Measurements from ENCODE around the gene GRWD1. TPM values are rescaled to one million over a fixed set of nuclear protein-coding genes. Genes with fewer than 3 reads are reported as not detected.

The GRWD1 gene
- total and polyA plus RNA-seq, 2 donors (not counting 1 experiment from before 2014, with no cell fraction given): 10.6 to 40.7 TPM

DNA sequence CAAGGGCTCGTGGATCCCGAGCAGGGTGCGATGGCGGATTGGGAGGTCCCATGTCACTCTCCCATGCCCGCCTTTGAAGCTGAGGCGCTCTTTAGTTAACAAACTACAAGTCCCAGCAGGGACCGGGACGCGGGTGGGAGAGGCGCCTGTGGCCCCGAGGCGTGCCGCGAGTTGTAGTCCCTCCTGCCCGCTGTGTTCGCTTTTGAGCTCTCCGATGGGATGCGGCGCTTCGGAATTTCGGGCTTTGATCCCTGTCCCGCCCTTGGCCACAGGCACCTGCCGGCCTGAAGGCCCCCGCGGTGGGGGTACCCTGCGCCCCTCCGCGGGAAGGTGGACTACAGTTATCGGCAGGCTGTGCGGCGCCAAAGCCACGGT, 34.4 kb downstream of the GRWD1 start:
- peak overlapping the region; percentile 43 to 74 (median 60) for H3K4me3 ChIP-seq (ENCODE audit: control extremely low read depth in 1 of 5, extremely low read depth in 1 of 5, insufficient read depth in 1 of 5, low read depth in 2 of 5, low read length in 4 of 5)
- ATAC-seq (ENCODE audit: low read depth) (peak; percentile 44), DNase-seq (peak; percentile 52)
- H3K79me2 ChIP-seq (ENCODE audit: control insufficient read depth, insufficient read depth, low read length): no peaks in the 10 kb centered on the region
- Mint-ChIP-seq H3K4me1 (peaks cover 16% of the 10 kb centered on the region), H3K27me3 (no peaks in the 10 kb centered on the region), H3K9me3 (ENCODE audit: insufficient read depth) (no peaks in the 10 kb centered on the region), H3K4me3 (peak overlapping the region; percentile 84), H3K27ac (peak overlapping the region; percentile 37)
- peak overlapping the region in 1 of 2 donors; percentile 56 for H3K27ac ChIP-seq (ENCODE audit: low read length in 2 of 2)
- H3K4me2 ChIP-seq (replicated peaks; ENCODE audit: low read depth, low read length, poor library complexity, severe bottlenecking): peak overlapping the region; percentile 96
- H3K36me3 ChIP-seq (replicated peaks in 1 of 2; ENCODE audit: control extremely low read depth in 1 of 2, control insufficient read depth in 1 of 2, extremely low read depth in 1 of 2, insufficient read depth in 2 of 2, low read length in 1 of 2): peaks cover 0 to 8% of the 10 kb centered on the region in 2 experiments
- WGBS (ENCODE audit: insufficient coverage): 26% methylated on average over 32 of the region's 32 CpGs
- H3K27me3 ChIP-seq (replicated peaks in 1 of 4; ENCODE audit: control extremely low read depth in 1 of 4, control insufficient read depth in 3 of 4, insufficient read depth in 4 of 4, low read length in 3 of 4): no peaks in the 10 kb centered on the region
- H3K9me3 ChIP-seq (ENCODE audit: control extremely low read depth in 1 of 3, control insufficient read depth in 2 of 3, insufficient read depth in 1 of 3, low read length in 2 of 3): peaks cover 0 to 4% (median 0%) of the 10 kb centered on the region in 3 donors
- POLR2A ChIA-PET: no interaction called here
- intact Hi-C loops (cut with micrococcal nuclease): no loop called here
- TF ChIP-seq EZH2 (IDR thresholded peaks at IDR 0.05; ENCODE audit: borderline replicate concordance, insufficient read depth, low read depth, low read length, poor library complexity, severe bottlenecking): no peak
- TF ChIP-seq, protein P1, sequence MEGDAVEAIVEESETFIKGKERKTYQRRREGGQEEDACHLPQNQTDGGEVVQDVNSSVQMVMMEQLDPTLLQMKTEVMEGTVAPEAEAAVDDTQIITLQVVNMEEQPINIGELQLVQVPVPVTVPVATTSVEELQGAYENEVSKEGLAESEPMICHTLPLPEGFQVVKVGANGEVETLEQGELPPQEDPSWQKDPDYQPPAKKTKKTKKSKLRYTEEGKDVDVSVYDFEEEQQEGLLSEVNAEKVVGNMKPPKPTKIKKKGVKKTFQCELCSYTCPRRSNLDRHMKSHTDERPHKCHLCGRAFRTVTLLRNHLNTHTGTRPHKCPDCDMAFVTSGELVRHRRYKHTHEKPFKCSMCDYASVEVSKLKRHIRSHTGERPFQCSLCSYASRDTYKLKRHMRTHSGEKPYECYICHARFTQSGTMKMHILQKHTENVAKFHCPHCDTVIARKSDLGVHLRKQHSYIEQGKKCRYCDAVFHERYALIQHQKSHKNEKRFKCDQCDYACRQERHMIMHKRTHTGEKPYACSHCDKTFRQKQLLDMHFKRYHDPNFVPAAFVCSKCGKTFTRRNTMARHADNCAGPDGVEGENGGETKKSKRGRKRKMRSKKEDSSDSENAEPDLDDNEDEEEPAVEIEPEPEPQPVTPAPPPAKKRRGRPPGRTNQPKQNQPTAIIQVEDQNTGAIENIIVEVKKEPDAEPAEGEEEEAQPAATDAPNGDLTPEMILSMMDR (IDR thresholded peaks at IDR 0.05): no peak
- H2AFZ ChIP-seq (ENCODE audit: insufficient read depth, low read depth, low read length, poor library complexity, severe bottlenecking): peak overlapping the region; percentile 89
- CTCF ChIA-PET: interaction anchor here (3.3 kb wide), 1 partner anchor 10 kb away, joined by 23 read pairs; no protein-coding TSS in a partner anchor
- no peaks in the 10 kb centered on the region for H4K20me1 ChIP-seq (ENCODE audit: control insufficient read depth, insufficient read depth, low read length, poor library complexity, severe bottlenecking)
- peak overlapping the region; percentile 71 for H3K9ac ChIP-seq (ENCODE audit: low read length)
- peaks cover 4 to 13% of the 10 kb centered on the region in 2 donors for H3K4me1 ChIP-seq (ENCODE audit: control insufficient read depth in 2 of 2, insufficient read depth in 2 of 2, low read length in 2 of 2)

All from B cell (primary cell).